Measurements from ENCODE around the gene CLDN11.

The CLDN11 gene

GRCh38 chr3:170470063-170471016 is 51.7 kb downstream of the CLDN11 start:
- DNase-seq (ENCODE audit: low read depth in 1 of 2, low spot score in 1 of 2), result no peak

- no peak for DNase-seq (ENCODE audit: low read depth in 1 of 2, low spot score in 1 of 2)
Observed at GRCh38 chr3:170471149-170471548, 52.5 kb downstream of the CLDN11 start.

- DNase-seq (ENCODE audit: low read depth in 1 of 2, low spot score in 1 of 2), result no peak
Observed at GRCh38 chr3:170473358-170473757, 54.7 kb downstream of the CLDN11 start.

- DNase-seq (ENCODE audit: low read depth in 1 of 2, low spot score in 1 of 2), result no peak
Observed at GRCh38 chr3:170475092-170475685, 56.5 kb downstream of the CLDN11 start.

GRCh38 chr3:170476291-170476690 is 57.6 kb downstream of the CLDN11 start:
- no peak for DNase-seq (ENCODE audit: low read depth in 1 of 2, low spot score in 1 of 2)

- DNase-seq (ENCODE audit: low read depth in 1 of 2, low spot score in 1 of 2), result no peak
Observed at GRCh38 chr3:170477395-170477794, 58.7 kb downstream of the CLDN11 start.

- DNase-seq (ENCODE audit: low read depth in 1 of 2, low spot score in 1 of 2), result no peak
Observed at GRCh38 chr3:170480111-170480510, 61.4 kb downstream of the CLDN11 start.

GRCh38 chr3:170482199-170482598 is 63.5 kb downstream of the CLDN11 start:
- DNase-seq (ENCODE audit: low read depth in 1 of 2, low spot score in 1 of 2), result no peak

- DNase-seq (ENCODE audit: low read depth in 1 of 2, low spot score in 1 of 2), result no peak
Observed at GRCh38 chr3:170483485-170484262, 65.0 kb downstream of the CLDN11 start.
